KOPT-K1 (cell line): ENCODE measurements around the gene NGEF.
"Not testable (repeated sequence)": the region's sequence is repeated elsewhere in the genome, so short reads cannot be mapped to it uniquely, and the experiment has no call there.

Experiments used
- H3K27ac ChIP-seq: fragments of 200-600 bp; sonication (generic); 2 replicates; pipeline ENCODE4 v1.5.1; 2016; ENCODE audit warnings: antibody characterized with exemption, mild to moderate bottlenecking, low read depth, low read length; ENCODE audit not compliant: poor library complexity, severe bottlenecking
- H3K36me3 ChIP-seq: fragments of 200-600 bp; sonication (generic); 2 replicates; pipeline ENCODE4 v1.5.1; 2017; ENCODE audit warnings: antibody characterized with exemption, mild to moderate bottlenecking, low read length, moderate library complexity; ENCODE audit not compliant: insufficient read depth
- H3K9me3 ChIP-seq: fragments of 200-600 bp; sonication (generic); 2 replicates; pipeline ENCODE4 v1.5.1; 2017; ENCODE audit warnings: antibody characterized with exemption, low read length, mild to moderate bottlenecking; ENCODE audit not compliant: insufficient read depth, poor library complexity, severe bottlenecking

NGEF gene

GRCh38 chr2:232907718-232908085 is 105.4 kb downstream of the NGEF start:
- H3K36me3 ChIP-seq, H3K27ac ChIP-seq: not testable (repeated sequence)
- peaks cover 20% of the 10 kb centered on the region for H3K9me3 ChIP-seq

DNA sequence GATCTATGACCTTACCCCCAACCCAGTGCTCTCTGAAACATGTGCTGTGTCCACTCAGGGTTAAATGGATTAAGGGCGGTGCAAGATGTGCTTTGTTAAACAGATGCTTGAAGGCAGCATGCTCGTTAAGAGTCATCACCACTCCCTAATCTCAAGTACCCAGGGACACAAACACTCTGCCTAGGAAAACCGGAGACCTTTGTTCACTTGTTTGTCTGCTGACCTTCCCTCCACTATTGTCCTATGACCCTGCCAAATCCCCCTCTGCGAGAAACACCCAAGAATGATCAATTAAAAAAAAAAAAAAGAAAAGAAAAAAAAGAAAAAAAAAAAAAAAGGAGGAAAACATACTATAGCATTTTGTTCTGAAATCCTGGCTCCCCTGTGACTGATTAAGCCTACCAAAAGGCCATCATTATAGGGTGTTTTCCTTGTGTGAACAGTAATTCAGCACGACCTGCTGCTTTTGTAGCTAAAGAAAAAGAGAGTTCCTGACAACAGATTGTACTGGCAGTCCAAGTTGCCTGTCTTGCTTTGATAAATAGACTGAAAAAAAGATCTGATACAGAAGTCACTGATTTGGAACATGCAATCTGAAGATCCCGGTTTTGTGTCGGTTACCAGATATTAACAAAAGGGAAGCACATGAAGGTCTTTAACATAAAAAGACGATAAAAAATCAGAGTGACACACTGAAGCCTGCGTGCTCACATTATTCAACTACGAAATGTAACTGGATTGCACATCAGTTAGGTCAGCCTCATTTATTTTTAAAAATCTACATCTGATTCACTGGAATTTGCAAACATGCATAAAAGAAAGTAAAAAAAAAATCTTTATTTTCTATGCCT is 106.0 kb downstream of the NGEF start:
- H3K36me3 ChIP-seq, H3K27ac ChIP-seq: not testable (repeated sequence)
- H3K9me3 ChIP-seq = peaks cover 18% of the 10 kb centered on the region

DNA sequence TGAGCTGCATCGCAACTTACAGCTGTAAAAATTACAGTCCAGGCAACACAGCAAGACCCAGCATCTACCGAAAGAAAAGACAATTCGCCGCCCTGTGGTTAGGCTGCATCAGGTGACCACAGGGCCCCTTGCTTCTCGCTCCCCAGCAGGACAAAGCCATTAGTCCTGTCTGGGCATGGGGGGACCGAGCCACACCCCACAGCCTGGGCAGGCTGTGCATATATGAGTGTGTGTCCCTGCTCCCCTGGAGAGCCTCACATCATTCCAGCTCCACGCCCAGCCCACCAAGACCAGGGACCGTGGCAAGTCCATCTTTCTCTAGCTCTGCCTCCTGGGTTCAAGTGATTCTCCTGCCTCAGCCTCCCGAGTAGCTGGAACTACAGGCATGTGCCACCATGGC is 109.1 kb downstream of the NGEF start:
- Histone ChIP-seq H3K36me3 (no peaks in the 10 kb centered on the region), H3K9me3 (no peaks in the 10 kb centered on the region), H3K27ac (no peak overlapping the region)

GRCh38 chr2:232901736-232902578 is 111.1 kb downstream of the NGEF start:
- Histone ChIP-seq H3K9me3 (no peaks in the 10 kb centered on the region), H3K36me3 (no peaks in the 10 kb centered on the region), H3K27ac (no peak overlapping the region)

GRCh38 chr2:232900811-232901735 is 112.0 kb downstream of the NGEF start:
- H3K27ac ChIP-seq = no peak overlapping the region
- no peaks in the 10 kb centered on the region for H3K36me3 ChIP-seq
- no peaks in the 10 kb centered on the region for H3K9me3 ChIP-seq

DNA sequence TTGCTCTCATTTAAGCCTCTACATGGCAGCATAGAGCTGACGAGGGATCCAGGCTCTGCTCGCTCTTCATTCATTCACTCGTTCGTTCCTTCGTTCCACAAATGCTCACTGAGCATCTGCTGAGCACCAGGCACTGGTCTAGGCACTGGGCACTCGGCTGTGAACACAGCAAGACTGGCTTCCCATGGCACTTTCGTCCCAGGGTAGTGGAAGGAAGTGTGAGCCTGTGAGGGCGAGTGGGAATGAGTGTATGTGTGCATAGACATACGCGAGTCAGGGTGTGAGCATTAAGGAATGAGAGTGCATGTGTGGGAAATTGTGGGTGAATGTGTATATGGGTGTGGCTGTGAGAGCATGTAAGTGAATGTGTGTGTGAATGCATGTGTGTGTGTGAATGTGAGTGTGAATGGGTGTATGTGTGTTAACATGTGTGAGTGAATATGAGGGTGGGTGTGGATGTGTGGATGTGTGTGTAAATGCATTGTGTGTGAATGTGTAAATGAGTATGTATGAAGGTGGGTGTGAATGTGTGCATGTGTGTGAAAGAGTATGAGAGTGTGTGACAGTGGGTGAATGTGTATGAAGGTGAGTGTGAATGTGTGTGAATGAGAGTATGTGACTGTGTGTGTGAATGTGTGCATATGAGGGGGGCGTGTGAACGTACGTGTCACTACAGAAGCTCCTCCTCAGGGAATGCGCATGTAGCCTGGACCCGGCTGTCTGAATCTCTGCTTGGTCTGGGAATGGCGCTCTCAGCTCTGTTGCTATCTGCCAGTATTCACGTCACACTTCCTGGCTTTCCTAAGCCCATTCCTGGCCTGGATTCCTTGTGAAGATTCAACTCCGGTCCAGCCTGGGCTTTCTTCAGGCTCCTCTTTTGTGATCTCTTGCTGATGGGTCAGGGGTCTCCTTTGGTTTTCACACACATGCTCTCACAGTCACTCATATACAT is 114.2 kb downstream of the NGEF start:
- Histone ChIP-seq H3K9me3 (no peaks in the 10 kb centered on the region), H3K36me3 (no peaks in the 10 kb centered on the region), H3K27ac (no peak overlapping the region)

DNA sequence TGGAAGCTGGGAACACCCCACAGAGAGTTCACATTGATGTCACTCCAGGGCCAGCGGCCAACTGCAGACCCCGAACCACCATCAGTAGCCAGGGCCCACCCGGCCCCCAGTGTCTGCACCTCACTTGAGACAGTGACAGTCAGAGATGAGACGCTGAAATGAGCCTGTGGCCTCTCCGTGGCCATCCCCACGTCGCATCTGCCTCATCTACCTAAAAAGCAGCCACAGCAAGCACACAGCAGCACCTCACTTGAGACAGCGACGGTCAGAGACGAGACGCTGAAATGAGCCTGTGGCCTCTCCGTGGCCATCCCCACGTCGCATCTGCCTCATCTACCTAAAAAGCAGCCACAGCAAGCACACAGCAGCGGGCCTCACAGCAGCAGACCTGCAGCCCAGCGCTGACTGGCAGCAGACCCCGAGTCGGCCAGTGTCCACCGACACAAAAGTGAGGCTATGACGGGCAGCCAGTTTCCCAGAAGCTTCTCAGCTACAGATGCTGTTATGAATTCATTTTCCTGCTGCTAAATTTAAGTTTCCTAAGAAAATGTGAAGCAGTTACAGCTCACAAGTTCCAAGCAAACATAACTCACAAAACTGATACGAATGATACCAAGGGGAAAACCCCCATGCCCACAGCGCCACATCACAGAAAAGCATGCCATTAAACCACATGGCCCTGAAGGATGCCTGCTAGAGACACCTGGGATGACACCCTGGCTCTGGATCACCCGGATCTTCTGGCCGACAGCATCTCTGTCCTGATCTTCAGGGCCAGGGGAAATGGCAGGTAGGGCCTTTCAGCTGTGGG is 115.3 kb downstream of the NGEF start:
- Histone ChIP-seq H3K36me3 (no peaks in the 10 kb centered on the region), H3K9me3 (no peaks in the 10 kb centered on the region), H3K27ac (no peak overlapping the region)

GRCh38 chr2:232896720-232897597 is 116.1 kb downstream of the NGEF start:
- Histone ChIP-seq H3K27ac (no peak overlapping the region), H3K36me3 (no peaks in the 10 kb centered on the region), H3K9me3 (no peaks in the 10 kb centered on the region)

DNA sequence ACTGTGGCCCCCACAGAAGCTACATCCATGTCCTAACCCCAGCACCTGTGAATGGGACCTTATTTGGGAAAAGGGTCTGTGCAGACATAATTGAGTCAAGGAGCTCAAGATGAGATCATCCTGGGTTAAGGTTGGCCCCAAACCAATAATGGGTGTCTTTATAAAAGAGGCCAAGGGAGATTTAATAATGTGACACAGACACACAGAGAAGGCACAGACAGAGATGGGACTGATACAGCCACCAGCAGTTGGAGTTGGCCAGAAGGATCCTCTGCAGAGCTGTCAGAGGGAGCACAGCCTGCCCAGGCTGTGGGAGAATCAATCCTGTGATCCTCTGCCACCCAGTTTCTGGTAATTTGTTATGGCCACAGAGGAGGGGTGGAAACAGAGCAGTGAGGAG is 116.9 kb downstream of the NGEF start:
- Histone ChIP-seq H3K36me3 (no peaks in the 10 kb centered on the region), H3K27ac (no peak overlapping the region), H3K9me3 (no peaks in the 10 kb centered on the region)

- Histone ChIP-seq H3K27ac (no peak overlapping the region), H3K9me3 (no peaks in the 10 kb centered on the region), H3K36me3 (no peaks in the 10 kb centered on the region)
Measured at GRCh38 chr2:232894746-232895145, 118.3 kb downstream of the NGEF start.

DNA sequence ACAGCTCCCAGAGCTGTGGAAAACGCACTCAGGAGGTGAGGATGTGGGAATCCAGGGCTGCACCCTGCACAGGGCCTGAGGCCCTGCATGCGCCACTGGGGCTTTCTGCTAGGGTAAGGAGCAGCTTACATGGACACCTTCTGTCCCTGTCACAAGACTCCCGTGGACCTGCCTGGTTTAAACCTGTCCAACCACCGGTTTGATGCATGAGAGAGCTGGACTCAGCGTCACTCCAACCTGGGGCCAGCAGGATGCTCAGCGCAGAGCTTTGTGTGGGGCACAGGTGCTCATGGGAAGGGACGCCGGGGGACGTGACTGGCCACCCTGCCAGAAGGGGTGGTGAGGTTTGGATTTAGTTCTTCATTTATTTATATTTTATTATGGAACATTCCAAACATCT is 118.8 kb downstream of the NGEF start:
- Histone ChIP-seq H3K27ac (no peak overlapping the region), H3K9me3 (no peaks in the 10 kb centered on the region), H3K36me3 (no peaks in the 10 kb centered on the region)

DNA sequence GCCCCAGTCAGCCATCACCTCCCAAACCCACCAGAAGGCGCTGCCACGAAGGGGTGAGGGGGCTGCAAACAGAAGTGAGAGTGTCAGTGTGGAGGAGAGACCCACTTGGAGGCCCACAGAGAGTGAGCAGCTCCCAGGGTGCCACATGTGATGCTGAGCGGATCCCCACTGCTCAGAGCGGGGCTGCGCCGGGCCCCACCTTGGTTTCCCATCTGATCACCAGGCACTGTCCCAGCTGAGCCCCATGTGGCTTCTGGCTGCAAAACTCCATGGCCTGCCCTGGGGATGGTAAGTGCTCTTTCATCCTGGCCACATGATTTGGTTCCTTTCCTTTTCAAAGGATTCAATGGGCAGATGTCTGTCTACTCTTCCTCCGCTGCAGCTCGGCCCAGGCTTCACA is 119.2 kb downstream of the NGEF start:
- H3K27ac ChIP-seq = no peak overlapping the region
- no peaks in the 10 kb centered on the region for H3K36me3 ChIP-seq
- H3K9me3 ChIP-seq = no peaks in the 10 kb centered on the region

DNA sequence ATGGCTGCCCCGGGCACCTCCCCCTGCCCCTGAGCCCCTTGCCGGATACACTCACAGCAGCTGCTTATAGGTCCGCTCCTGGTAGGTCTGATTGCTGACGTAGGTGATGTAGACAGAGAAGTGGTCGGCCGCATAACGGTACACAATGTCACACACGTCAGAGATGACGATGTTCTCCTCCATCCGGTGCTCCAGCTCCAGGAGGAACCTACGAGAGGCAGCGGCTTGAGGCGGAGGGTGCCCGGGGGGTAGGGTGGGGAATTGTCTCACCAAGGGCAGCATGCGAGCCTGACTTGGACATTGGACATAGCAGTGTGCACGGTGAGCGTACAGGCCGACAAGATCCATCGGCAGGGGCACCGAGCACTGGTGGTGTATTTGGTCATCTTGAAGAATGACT is 120.2 kb downstream of the NGEF start:
- Histone ChIP-seq H3K9me3 (no peaks in the 10 kb centered on the region), H3K36me3 (no peaks in the 10 kb centered on the region), H3K27ac (no peak overlapping the region)
